Activated T-cell treated with anti-CD3 and anti-CD28 coated beads, Interleukin-2, amount 50 U/mL, for 1 hour (primary cell): ENCODE measurements around the gene GRIN2C.
"Not testable (repeated sequence)": the region's sequence is repeated elsewhere in the genome, so short reads cannot be mapped to it uniquely, and the experiment has no call there.

ENCODE experiments used
- DNase-seq: peaks from one replicate; pipeline ENCODE4 v3.0.0-alpha.2; 2020

GRIN2C gene

DNA sequence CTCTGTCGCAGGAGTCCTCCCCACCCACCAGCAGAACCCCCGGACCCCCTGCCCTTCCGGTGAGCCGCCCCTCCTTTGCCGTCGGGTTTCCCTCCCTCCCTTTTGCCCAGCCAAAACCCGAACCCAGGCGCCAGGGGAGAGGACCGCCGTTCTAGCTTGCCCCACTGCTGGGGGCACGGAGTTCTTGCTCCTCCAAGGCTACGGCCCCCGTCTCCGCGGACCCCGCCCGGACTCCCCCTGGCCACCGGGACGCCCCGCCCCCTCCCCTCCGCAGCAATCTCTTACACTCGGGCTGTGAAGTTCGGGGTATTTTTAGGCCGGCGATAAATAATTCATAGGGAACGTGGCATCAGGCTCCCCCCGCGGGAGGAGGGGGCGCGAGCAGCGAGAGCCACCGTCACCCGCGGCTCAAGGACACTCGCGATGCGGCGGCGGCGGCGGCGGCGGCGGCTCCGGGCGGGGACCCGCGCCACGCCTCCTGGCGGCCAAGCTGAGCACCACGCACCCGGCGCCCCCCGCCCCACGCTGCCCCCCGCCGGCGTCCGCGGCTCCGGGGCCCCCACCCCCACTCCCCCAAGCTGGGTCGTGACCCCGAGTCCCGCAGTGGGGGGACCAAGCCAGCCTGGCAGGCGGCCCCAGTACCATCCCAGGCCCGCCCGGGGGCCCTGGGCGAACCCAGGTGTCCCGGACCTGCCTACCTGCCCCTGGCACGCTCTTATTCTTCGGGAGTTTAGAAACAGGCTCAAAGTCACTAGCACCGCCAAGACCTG, at the start of gene GRIN2C:
Gene GRIN2C (minus strand): TSS at position 427 of the 770 bp plus-strand sequence. CDS start 4,793 bp downstream, outside the sequence.
- peak; percentile 58 for DNase-seq

DNA sequence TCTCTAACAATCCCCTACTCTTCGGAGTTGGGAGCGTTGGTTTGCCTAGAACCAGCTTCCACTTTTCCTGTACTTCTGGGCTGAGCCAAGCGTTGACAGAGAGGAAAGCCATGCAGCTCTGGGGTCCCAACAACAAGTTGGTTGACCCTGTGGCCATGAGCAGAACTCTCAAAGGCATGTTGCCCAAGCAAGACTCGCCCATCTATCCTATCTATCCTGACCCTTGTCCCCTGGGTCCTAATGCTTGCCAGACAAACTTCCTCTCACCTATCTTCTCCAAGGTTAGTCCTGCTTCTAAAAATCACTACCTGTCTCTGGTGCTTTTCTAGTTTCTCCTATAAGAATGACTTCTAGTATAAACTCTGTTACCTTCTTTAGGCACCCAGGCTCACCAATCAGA, 49.4 kb upstream of the GRIN2C start:
- DNase-seq = not testable (repeated sequence)

DNA sequence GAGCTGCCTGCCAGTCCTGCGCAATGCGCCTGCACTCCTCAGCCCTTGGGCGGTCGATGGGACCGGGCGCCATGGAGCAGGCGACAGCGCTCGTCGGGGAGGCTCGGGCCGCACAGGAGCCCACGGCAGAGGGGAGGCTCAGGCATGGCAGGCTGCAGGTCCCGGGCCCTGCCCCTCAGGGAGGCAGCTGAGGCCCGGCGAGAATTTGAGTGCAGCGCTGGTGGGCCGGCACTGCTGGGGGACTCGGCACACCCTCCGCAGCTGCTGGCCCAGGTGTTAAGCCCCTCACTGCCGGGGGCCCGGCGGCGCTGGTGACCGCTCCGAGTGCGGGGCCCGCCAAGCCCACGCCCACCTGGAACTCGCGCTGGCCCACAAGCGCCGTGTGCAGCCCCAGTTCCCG, 47.3 kb upstream of the GRIN2C start:
- DNase-seq = no peak

DNA sequence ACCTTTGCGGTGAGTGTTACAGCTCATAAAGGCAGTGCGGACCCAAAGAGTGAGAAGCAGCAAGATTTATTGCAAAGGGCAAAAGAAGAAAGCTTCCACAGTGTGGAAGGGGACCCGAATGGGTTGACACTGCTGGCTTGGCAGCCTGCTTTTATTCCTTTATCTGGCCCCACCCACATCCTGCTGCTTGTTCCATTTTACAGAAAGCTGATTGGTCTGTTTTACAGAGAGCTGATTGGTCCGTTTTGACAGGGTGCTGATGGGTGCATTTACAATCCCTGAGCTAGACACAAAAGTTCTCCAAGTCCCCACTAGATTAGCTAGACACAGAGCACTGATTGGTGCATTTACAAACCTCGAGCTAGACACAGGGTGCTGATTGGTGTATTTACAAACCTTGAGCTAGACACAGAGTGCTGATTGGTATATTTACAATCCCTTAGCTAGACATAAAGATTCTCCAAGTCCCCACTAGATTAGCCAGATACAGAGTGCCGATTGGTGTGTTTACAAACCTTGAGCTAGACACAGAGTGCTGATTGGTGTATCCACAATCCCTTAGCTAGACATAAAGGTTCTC, 46.6 kb upstream of the GRIN2C start:
- DNase-seq = not testable (repeated sequence)

DNA sequence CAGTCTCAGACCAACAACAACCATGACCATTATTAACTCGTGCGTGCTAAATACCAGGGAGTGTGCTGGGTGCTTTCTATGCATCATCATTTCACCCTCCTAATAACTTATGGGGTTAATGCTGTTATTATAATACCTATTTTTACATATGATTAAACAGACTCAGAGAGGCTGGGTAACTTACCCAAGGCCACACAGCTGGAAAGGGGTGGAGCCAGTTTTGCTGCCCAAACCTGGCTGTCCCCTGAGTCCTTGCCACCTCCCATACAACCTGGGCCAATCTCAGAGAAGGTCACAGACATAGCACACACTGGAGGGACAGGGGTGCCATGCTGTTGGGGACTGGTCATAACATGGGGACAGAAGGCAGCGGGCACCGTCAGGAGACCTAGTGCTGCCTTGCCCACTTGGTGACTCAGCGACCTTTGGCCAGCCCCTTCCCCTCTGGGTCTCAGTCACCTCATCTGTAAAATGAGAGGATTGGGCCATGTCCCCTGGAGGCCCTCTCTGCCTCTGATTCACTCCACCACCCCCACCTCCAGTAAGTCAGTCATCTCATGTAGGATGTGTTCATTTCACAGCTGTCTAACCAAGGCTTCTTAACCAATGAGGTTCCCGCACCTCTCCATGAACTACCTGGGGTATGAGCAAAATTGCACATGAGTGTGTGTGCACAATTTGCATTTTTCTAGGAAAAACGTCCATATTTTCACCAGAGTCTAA, 45.2 kb upstream of the GRIN2C start:
- DNase-seq = no peak

DNA sequence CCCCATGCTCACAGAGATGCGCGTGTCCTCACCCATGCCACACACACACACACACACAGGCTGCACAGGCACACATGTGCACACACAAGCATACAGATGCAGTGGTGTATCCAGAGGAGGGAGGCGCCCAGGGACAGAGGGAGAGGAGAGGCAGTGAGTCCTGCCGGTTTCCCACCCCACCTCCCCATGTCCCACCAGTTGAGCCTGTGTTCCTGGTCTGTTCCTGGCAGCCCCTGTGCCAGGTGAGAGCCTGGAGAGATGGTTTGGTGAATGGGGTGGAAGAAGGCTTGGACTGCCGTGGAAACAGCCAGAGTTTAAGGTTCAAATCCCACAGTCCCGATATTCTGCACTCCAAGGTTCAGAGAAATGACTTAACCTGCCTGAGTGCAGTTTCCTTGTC, 44.0 kb upstream of the GRIN2C start:
- DNase-seq = no peak

DNA sequence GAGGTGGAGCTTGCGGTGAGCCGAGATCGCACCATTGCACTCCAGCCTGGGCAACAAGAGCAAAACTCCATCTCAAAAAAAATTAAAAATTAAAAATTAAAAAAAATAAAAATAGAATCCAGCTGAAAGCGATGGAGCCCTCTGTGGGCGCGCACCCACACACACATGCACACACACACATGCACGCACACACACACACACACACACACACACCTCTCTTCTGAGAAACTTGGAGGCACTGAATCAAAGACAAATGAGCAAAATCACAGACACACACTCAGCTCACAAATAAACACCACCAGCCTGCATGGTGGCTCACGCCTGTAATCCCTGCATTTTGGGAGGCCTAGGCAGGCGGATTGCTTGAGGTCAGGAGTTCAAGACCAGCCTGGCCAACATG, 43.3 kb upstream of the GRIN2C start:
- no peak for DNase-seq

DNA sequence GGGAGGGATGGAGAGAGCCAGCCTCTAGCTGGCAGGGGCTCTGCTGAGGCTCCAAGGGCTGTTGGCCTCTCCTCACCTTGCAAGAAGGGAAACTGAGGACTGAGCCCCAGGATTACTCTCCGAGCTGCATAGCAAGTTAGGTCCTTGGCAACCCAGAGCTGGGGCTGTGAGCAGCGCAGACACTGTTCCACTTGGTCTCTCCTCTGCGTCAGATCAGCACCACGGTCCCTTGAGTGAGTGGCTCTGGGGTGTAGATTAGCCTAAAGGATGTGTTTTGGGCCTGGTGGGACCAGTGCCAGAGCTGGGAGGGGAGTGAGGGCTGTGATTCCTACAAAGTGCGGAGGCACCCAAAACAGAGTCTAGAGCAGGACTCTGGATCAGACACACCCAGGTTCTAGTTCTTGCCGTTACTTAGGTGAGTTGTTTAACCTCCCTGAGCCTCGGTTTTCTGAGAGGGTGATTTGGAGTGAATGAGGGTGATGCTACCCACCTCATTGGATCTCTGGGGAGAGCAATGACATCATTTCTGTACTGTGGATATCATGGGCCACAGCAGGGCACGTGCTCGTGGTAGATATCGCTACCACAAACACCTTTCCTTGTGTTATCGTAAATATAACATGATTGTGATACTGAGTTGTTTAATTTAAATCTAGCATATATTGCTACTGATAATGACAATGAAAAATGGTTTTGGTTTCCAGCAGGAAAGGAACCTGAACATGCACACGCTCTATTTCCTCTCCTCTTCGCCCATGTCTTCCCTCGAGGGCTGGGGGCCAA, 41.9 kb upstream of the GRIN2C start:
- DNase-seq = no peak

DNA sequence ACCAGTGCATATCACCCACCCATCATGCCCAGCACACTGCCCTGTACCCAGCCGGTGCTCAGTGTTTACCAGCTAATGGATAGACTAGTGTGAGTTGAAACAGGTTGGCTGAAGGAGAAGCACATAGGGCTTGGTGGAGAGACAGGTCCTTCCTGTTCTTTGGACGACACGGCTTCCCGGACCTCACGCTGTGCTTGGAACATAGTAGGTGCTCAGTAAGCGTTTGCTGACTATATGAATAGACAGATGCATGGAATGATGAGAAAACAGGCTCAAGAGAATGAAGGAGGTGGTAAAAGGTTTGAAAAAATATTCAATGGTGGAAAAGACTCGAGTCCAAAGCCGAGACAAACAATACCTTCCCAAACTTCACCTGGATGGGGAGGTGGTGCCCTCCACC, 40.5 kb upstream of the GRIN2C start:
- no peak for DNase-seq

DNA sequence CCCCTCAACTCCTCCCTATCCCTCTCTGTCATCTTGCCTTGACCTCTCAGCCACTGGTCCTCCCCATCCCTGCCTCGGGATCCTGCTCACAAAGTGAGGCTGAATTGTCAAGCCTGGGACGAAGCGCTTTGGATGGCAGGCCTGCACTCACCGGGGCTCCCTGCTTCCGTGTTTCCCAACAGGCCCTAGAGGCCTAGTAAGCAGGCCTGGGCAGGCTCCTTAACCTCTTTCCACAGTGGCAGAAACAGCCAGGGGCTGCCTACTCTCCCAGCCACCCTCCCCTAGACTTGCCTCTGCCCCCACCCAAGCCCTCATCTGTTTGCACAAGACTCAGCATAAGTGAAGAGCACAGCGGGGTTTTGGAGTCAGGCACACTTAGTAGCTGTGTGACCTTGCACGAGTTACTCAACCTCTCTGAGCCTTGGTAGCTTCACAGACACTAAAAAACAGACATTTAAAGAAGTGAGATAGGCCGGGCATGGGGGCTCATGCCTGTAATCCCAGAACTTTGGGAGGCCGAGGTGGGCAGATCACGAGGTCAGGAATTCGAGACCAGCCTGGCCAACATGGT, 38.8 kb upstream of the GRIN2C start:
- no peak for DNase-seq

DNA sequence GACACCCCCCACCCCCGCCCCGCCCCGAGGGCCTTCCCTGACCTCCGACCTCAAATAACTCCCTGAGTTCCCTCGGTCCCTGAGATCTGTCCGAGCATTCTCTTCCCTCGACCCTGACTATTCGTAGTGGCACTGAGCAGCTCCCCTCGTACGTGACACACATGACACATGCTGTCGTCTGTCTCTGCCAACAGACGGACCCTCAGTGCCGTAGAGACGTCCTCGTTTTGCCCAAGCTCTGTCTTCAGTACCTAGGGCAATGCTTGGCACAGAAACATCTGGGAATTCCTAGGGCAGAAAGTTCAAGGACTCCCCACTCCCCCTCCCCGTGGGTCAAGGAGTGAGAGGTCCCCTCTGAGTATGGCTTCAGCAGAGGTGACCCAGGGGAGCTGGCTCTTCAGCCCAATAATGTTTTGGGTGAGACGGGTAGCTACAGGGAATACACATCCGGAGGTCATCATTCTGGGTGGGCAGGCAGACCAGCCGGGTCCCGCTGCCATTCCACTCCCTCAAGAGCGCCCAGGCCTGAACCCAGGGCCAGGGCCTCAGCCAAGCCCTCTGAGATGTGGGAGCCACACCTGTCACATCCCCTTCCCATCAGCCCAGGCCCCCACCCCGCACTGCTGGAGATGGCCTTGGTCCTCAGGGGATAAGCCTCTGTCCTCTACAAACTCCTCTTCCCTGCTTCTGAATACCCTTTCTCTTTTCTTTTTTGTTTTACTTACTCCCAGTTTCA, 34.4 kb upstream of the GRIN2C start:
- DNase-seq = no peak

DNA sequence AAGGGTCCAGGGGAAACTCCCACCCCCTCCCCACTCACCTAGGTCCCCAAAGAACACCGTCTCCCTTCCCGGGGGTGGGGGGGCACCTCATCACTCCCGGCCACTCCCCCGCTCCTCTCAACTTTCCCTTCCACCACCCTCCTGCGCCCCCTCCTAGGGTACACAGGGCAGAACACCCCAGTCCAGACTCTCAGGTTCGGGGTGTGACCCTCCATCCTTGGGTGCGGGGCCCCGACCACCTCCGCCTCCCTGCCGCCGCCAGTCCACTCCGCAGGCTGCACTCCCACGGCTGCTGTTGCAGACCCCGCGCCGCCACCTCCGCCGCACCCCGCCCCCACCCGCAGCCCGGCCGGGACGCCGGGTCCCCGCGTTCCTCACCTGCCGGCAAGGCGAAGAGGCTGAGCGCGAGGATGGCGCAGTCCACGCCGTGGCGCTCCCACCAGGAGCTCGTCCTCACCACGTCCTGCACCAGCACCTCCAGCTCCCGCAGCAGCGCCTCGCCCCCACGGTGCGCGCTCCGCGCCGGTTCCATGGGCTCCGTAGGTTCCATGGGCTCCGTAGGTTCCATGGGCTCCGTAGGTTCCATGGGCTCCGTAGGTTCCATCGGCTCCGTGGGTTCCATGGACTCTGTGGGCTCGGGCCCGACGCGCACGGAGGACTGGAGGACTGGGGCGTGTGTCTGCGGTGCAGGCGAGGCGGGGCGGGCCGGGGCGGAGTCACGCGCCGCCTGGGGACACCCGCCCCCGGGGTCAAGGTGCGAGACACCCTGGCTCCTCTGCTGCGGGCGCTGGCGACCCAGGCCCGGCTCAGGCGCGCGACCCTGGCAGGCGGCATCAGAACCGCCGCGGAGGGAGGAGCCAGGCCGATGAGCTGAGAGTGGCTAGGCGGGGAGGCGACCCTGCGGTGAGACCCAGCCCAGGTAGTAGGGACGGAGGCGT, 33.6 kb upstream of the GRIN2C start, which contains the start of gene FADS6:
Gene FADS6 (minus strand): TSS at position 660 of the 938 bp plus-strand sequence. CDS start 38 bp downstream, at position 622.
- peak; percentile 30 for DNase-seq

DNA sequence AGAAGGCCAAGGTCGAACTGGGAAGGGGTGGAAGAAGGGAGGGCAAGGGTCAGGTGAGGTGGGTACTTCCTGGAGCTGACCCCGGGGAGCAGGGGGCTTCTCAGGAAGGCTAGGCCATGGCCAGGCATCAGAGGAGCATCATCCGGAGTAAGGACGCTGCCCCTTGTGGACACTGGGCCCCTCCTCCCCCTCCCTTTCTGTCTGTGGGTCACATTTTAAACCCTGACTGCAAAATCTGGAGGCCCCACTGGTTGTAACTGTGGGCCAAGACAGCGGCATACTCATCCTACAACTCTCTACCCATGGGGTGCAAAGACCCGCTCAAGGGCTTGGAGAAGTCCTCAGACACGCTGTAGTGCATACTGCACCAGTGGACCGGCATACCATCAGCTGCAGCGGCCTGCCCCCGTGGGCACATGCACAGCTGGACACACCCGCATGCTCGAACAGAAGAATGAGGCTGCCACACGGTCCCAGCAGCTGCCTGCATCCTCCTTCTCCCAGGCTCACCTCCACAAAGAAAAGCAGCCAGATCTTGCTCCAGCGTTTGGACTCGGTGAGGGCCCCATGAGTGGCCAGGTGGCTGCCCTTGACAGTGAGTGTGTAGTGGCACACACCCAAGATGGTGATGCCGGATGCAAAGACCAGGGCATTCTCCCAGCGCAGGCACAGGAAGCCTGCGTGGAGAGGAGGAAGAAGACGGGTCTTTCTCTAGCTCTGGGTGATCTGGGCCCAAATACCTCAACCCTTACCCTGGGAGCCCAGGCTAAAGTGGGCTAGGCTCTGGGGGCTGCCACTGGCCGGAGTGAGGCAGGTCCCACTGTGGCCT, 32.5 kb upstream of the GRIN2C start:
- no peak for DNase-seq

DNA sequence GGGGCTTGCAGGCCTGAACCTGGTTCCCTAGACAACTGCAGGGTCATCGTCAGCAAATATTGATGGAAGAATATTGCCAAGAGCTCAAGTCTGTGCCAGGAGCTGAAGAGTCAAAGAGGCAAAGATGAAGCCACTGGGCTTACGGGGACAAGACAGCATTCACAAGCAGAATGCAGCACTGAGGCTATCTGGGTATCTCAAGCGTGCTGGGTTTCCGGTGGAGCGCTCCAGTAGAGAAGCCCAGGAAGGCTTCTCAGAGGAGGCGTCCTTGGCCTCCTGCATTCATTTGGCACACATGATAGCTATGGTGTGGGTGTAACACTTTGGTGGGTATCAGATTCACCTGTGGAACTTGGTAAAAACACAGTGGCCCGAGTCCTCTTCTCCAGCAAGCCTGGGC, 30.9 kb upstream of the GRIN2C start:
- DNase-seq = no peak

DNA sequence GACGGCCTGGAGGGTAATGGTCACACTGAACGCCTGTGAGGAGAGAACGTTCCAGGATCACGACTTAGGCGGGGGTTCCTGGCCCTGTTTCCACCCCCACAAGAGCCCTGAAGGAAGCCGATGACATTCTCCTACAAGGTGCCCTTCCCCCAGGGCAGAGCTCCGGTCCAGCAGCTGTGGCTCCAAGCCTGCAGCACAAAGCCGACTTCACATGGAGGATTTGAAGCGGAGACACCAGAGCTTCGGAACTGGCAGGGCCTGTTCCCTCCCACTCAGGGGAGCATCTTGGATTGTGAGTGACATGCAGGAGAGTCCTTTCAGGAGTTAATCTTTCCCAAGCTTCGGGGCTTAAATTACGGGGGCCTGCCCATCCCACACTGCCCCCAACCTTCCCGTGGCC, 28.8 kb upstream of the GRIN2C start:
- no peak for DNase-seq

DNA sequence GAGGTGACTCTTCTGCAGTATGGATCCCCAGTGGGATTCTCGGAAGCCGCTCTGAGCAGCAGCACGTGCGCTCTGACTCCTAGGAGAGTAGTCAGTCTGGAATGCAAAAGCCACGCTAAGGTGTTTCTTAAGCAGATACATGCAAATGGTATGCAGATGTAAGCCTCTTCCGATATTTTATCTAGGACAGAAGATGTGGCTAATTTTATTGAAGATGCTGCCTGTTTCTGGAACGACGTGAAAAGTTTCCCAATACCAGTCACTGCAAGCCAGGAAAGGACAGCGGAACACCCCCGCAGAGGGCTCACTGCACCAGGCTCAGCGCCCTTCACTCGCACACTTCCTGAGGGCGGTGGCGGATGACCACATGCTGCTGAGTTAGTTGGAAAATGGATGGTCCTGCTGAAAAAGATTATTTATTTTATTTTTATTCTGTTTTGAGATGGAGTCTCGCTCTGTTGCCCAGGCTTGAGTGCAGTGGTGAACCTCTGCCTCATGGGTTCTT, 23.6 kb upstream of the GRIN2C start:
- no peak for DNase-seq

DNA sequence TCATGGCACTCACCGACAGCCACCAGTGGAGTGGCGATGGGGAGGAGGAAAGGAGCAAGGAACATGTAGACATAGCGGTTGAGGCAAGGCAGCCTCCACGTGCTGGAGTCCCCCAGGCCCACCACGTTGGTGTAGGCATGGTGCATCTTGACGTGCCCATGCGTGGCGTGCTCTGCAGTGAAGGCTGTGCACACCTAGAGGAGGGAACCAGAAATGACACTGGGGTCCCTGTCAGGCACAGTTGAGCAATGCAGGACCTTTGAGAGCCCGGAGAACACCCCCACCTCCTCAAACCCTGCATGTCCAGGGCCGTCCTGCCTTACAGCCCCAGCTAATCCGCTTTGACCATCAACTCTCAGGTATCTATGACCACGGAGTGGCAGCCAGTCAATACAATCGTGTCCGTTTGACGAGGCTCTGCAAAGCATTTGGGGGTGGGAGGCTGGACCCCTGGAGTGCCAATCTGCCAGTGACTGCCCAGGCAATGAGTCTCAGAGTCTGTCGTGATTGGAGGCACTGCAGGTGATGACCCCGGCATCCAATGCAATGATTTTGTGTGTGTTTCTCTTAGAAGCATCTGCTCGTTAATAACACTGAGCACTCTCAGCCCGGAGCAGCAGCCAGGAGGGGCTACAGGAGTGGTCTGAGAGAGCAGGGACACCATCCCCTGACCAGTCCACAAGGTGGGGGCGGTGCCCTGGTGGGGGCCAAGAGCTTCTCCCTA, 23.0 kb upstream of the GRIN2C start:
- no peak for DNase-seq

DNA sequence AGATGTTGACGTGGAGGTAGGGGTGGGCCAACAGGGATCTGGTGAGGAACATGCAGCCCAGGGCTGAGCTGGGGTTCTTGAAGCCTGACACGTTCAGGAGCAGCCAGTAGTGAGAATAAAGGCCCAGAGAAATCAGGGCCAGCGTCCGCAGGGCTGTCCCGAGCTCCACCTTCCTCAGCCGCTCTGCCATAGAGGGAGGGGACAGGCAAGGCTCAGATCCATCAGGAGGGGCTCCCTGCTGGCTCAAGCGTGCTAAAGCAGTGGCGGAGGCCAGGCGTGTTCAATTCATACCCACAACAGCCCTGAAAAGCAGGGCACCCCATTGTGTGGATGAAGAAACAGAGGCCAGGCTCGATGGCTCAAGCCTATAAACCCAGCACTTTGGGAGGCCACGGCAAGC, 21.4 kb upstream of the GRIN2C start:
- no peak for DNase-seq

DNA sequence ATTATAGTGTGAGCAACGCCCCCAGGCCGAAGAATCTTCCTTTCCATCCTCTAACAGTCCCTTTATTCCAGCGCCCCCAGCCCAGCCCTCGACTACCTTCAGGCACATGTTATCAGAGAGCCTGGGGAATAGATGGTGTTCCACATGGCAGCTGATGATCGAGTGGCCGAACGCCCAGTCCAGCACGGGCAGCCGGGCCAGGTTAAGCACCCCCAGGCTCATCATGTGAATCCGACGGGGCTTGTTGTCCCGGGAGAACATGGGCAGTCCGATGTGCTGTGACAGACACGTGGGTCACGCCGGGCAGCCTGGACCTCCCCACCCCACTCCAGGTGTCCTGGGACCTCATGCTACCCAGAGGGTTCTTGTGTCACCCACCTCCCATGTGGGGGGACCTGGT, 19.6 kb upstream of the GRIN2C start:
- DNase-seq = no peak
